HEK293 (cell line): Measurements from ENCODE around the gene LPP.

ENCODE experiments used
- ATF2 ChIP-seq: fragments of 450-650 bp; formaldehyde crosslinking; IDR thresholded peaks from 2 replicates; pipeline ENCODE4 v1.5.1; 2016; ENCODE audit warnings: missing biosample characterization, missing genetic modification characterization, low read depth
- CTCF ChIP-seq: fragments of 450-650 bp; formaldehyde crosslinking; IDR thresholded peaks from 2 replicates; pipeline ENCODE4 v1.5.1; 2016; ENCODE audit warnings: missing biosample characterization, missing genetic modification characterization
- MEIS1 ChIP-seq: sonication (generic); formaldehyde crosslinking; IDR thresholded peaks from 2 replicates; pipeline ENCODE4 v1.8.1; 2022; ENCODE audit warnings: missing genetic modification reagents, mild to moderate bottlenecking, borderline replicate concordance

- TF ChIP-seq MEIS1: no peak
- TF ChIP-seq CTCF (tag by site-specific recombination): no peak
- TF ChIP-seq ATF2 (tag by site-specific recombination): no peak
Observed at GRCh38 chr3:188256758-188257157, 102.8 kb downstream of the LPP start.
